Esophagus squamous epithelium (tissue), 4 donors: ENCODE measurements around the gene IGBP1. TPM values are rescaled to one million over a fixed set of nuclear protein-coding genes. Genes with fewer than 3 reads are reported as not detected.

Experiments used
- total RNA-seq, 4 donors: library from RNA; depleted of rRNA; stranded (reverse); fragments of >200 nt; gene quantifications; one replicate each; pipeline ENCODE4 v1.1.0, GENCODE V29; 2016

Gene IGBP1
- total RNA-seq, 4 donors from 2014 or later, result 26.5 to 66.0 (median 45.6) TPM

Other genes starting within 250 kb of the IGBP1 start
- gene AWAT2, start 83.5 kb upstream of the IGBP1 start, total RNA-seq, result not detected
- gene OTUD6A, start 71.0 kb upstream of the IGBP1 start, total RNA-seq, result not detected
- not detected for gene DGAT2L6, start 44.0 kb downstream of the IGBP1 start, total RNA-seq
- not detected for gene AWAT1, start 101.2 kb downstream of the IGBP1 start, total RNA-seq
- gene P2RY4, start 126.8 kb downstream of the IGBP1 start, total RNA-seq, result under 1 TPM in 1 of 4 donors, not detected in 3; 0.95 TPM
- not detected for gene ARR3, start 134.9 kb downstream of the IGBP1 start, total RNA-seq
- not detected for gene RAB41, start 148.7 kb downstream of the IGBP1 start, total RNA-seq
- 10 to 100 TPM; 26.3 to 39.2 (median 31.0) TPM for gene PDZD11, start 156.5 kb downstream of the IGBP1 start, total RNA-seq
- gene KIF4A, start 156.7 kb downstream of the IGBP1 start, total RNA-seq, result 10 to 100 TPM in 1 of 4 donors, 1 to 10 TPM in 3; 2.5 to 11.0 (median 4.4) TPM